Adrenal gland (tissue), 12 donors: ENCODE measurements around the gene NUSAP1. TPM values are rescaled to one million over a fixed set of nuclear protein-coding genes. Genes with fewer than 3 reads are reported as not detected.
"Not testable (repeated sequence)": the region's sequence is repeated elsewhere in the genome, so short reads cannot be mapped to it uniquely, and the experiment has no call there.

ENCODE experiments used
- DNase-seq, 7 donors: peaks; one replicate each; pipeline ENCODE4 v3.0.0-alpha.2; 2019 to 2020
- H3K27ac ChIP-seq, 5 donors: fragments of 200-600 bp; sonication (generic) in 4 of 5; 1 replicate in 3 of 5; 2 replicates in 2 of 5; pipeline versions ENCODE4 v1.5.1 to v1.8.0; 2016 to 2020; ENCODE audit warnings: mild to moderate bottlenecking in 1 of 5
- H3K27me3 ChIP-seq: fragments of 200-600 bp; 2 replicates; pipeline ENCODE4 v1.8.0; 2021
- H3K36me3 ChIP-seq, 2 donors: fragments of 200-600 bp; replicated peaks in 1 of 2; 1 replicate in 1 of 2; 2 replicates in 1 of 2; pipeline versions ENCODE4 v1.5.1 to v1.8.0; 2018 to 2022
- H3K4me1 ChIP-seq, 2 donors: fragments of 200-600 bp; replicated peaks in 1 of 2; 1 replicate in 1 of 2; 2 replicates in 1 of 2; pipeline versions ENCODE4 v1.5.1 to v1.8.0; 2018 to 2021
- H3K4me3 ChIP-seq, 4 donors: fragments of 200-600 bp; sonication (generic) in 3 of 4; one replicate each; pipeline ENCODE4 v1.5.1; 2016 to 2018
- H3K9me3 ChIP-seq, 3 donors: fragments of 200-600 bp; sonication (generic) in 1 of 3; replicated peaks in 1 of 3; 1 replicate in 2 of 3; 2 replicates in 1 of 3; pipeline versions ENCODE4 v1.5.1 to v1.8.0; 2016 to 2021
- POLR2A ChIP-seq, 2 donors: fragments of 450-650 bp; IDR thresholded peaks; one replicate each; pipeline ENCODE4 v1.6.1; 2017; ENCODE audit warnings: antibody characterized with exemption in 2 of 2, mild to moderate bottlenecking in 2 of 2, moderate library complexity in 1 of 2
- WGBS, 4 donors: extraction: QIAGEN DNeasy Blood & Tissue Kit in 2 of 4; methylation state at CpG; one replicate each; pipeline versions ENCODE4 v1.1.5 to v1.1.7; 2013 to 2017; 5-methylcytosine and 5-hydroxymethylcytosine counted together
- intact Hi-C, 2 donors: fragments of 100-400 bp; cut with DNase I; formaldehyde crosslinking; loops; one replicate each; pipeline versions ENCODE4 v1.14.1 to v1.15.0; 2022 to 2023
- polyA plus RNA-seq, 3 donors: library from polyadenylated mRNA; stranded (reverse); fragments of 200-250 nt in 2 of 3; fragments of 350-450 nt in 1 of 3; fragmentation: Illumina TruSeq in 1 of 3; extraction: RNeasy Lipid Tissue Mini Kit (QIAGEN cat#74804) in 1 of 3; gene quantifications; one replicate each; pipeline ENCODE4 v1.2.3, GENCODE V29; 2013 to 2014
- total RNA-seq, 9 donors: library from RNA; depleted of rRNA in 4 of 9; stranded (reverse); fragments of >200 nt in 4 of 9; fragments of 120-200 nt in 1 of 9; fragmentation: NEBNext Ultra II Directional in 1 of 9; extraction: Animal tissue kit (Norgen Biotek cat#: 25700) in 1 of 9; gene quantifications; one replicate each; pipeline versions ENCODE4 v1.1.0 to v1.2.4, GENCODE V29; 2013 to 2023
- TF ChIP-seq, protein P1 (sequence below), 6 experiments: fragments of 450-650 bp in 4 of 6; fragments of 200-600 bp in 2 of 6; sonication (generic) in 1 of 6; IDR thresholded peaks; 1 replicate in 5 of 6; 2 replicates in 1 of 6; pipeline versions ENCODE4 v1.5.1 to v1.8.0; 2016 to 2021; ENCODE audit warnings: antibody characterized with exemption in 6 of 6, mild to moderate bottlenecking in 2 of 6, moderate library complexity in 1 of 6
- donor health status: healthy with polysubstance abuse.
- donor health status: Bipolar disorder and iron deficiency.
- donor health status: DM: yes; HTN: yes; CAD: no.
- donor health status: DM: no; HTN: no; CAD: no.
- donor health status: DM: no; HTN: no; CAD: no.
- donor health status: DM: yes; HTN: yes; CAD: no.

Gene NUSAP1
- total and polyA plus RNA-seq, 12 donors = 6.5 to 74.3 (median 22.4) TPM

DNA sequence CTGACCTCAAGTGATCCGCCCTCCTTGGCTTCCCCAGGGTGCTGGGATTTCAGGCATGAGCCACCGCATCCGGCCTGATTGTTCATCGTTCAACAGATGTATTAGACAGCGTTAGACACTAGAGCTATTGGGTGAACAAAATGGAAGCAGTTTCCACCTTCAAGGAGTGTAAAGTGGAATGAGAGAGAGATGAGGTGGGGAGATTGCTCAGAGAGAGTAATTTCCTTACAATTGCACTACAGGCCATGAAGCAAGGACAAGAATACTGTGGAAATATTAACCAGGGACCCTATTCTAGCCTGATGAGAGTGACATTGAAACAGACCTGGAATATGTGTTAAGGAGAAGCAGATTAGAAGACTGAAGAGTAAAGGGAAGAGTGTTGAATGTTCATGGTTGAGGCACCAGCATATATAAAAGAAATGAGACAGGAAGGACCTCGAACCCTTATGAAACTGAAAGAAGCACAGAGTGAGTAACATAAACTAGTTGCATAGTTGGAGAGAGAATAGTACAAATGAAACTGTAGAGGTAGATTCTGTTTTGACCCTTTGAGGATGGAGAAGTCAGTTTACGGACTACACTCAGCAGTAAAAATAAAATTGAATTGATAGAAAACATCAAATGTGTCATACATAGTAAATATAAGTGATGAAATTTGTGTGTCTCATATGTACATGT, 91.4 kb downstream of the NUSAP1 start:
- Histone ChIP-seq H3K4me1 (peaks cover 3 to 23% of the 10 kb centered on the region in 2 donors), H3K27me3 (no peaks in the 10 kb centered on the region), H3K27ac (no peak overlapping the region), H3K9me3 (no peaks in the 10 kb centered on the region), H3K4me3 (no peak overlapping the region), H3K36me3 (no peaks in the 10 kb centered on the region)
- 90 to 95% (median 92%) methylated on average over 7 of the region's 7 CpGs for WGBS, 4 donors
- DNase-seq = no peak
- TF ChIP-seq, protein P1, sequence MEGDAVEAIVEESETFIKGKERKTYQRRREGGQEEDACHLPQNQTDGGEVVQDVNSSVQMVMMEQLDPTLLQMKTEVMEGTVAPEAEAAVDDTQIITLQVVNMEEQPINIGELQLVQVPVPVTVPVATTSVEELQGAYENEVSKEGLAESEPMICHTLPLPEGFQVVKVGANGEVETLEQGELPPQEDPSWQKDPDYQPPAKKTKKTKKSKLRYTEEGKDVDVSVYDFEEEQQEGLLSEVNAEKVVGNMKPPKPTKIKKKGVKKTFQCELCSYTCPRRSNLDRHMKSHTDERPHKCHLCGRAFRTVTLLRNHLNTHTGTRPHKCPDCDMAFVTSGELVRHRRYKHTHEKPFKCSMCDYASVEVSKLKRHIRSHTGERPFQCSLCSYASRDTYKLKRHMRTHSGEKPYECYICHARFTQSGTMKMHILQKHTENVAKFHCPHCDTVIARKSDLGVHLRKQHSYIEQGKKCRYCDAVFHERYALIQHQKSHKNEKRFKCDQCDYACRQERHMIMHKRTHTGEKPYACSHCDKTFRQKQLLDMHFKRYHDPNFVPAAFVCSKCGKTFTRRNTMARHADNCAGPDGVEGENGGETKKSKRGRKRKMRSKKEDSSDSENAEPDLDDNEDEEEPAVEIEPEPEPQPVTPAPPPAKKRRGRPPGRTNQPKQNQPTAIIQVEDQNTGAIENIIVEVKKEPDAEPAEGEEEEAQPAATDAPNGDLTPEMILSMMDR (IDR thresholded peaks at IDR 0.05) = no peak
- no peak for TF ChIP-seq POLR2A (IDR thresholded peaks at IDR 0.05)
- intact Hi-C loops = no loop called here

DNA sequence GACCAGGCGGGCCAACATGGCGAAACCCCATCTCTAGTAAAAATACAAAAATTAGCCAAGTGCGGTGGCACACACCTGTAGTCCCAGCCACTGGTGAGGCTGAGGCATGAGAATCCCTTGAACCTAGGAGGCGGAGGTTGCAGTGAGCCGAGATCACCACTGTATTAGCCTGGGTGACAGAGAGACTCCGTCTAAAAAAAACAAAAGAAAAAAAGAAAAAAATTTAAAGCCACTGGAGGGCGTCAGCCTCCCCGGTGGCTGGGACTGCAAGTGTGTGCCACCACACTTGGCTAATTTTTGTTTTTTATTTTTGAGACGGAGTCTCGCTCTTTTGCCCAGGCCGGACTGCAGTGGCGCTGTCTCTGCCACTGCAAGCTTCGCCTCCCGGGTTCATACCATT, 92.1 kb downstream of the NUSAP1 start:
- intact Hi-C loops = no loop called here
- TF ChIP-seq POLR2A (IDR thresholded peaks at IDR 0.05) = no peak
- 93 to 99% (median 98%) methylated on average over 14 of the region's 14 CpGs for WGBS, 4 donors
- no peak overlapping the region for H3K27ac ChIP-seq
- H3K9me3 ChIP-seq = no peaks in the 10 kb centered on the region
- H3K4me3 ChIP-seq = no peak overlapping the region
- DNase-seq = no peak
- H3K4me1 ChIP-seq = peaks cover 10 to 24% of the 10 kb centered on the region in 2 donors
- H3K36me3 ChIP-seq = no peaks in the 10 kb centered on the region
- H3K27me3 ChIP-seq = no peaks in the 10 kb centered on the region

DNA sequence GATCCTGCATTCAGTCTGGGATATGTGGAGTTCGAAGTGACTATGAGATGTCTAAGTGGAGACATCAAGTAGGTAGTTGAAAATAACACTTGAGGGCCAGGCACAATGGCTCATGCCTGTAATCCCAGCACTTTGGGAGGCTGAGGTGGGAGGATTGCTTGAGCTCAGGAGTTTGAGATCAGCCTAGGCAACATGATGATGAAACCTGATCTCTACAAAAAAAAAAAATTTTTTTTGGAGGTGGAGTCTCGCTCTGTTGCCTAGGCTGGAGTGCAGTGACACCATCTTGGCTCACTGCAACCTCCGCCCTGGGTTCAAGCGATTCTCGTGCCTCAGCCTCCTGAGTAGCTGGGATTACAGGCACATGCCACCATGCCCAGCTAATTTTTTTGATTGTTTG, 93.2 kb downstream of the NUSAP1 start:
- WGBS, 4 donors = 88 to 97% (median 91%) methylated on average over 5 of the region's 5 CpGs
- intact Hi-C loops, H3K27me3 ChIP-seq, H3K9me3 ChIP-seq, H3K4me3 ChIP-seq, H3K36me3 ChIP-seq, DNase-seq, H3K27ac ChIP-seq: not testable (repeated sequence)
- H3K4me1 ChIP-seq = peaks cover 12 to 23% of the 10 kb centered on the region in 2 donors

DNA sequence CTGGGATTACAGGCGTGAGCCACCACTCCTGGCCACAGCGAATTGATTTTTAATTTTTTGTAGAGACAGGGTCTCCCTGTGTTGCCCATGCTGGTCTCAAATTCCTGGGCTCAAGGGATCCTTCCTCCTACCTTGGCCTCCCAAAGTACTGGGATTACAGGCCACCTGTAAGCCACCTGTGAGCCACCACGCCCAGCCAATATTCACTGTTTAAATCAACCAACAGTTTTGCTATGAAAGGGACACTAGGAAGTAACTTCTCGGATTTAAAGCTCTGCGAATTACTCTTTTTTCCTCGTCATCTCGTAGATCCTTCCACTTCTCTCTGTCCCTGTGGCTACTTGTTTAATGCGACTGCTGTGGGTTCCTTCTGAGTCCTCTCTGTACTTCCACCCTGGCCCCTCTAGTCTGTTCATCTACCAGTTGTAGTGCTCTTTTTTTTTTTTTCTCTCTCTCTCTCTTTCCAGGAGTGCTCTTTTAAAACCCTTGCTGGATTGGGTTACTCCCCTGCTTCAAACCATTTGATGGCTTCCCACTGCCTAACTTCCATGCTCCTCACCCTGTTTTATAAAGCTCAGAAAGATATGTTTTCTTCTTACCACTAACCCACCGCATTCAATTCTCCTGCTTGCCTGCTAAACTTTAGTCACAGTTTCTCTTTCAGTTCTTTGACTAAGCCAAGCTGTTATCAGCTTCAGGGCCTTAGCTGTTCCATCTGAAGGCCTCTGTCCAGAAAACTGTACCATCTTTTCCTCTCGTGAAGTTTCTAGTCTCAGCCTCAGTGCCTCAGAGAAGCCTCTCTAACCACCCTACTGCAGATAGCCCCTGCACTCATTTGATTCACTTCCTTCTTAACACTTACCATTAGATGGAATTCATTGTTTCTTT, 96.6 kb downstream of the NUSAP1 start:
- intact Hi-C loops = no loop called here
- peak in 3 of 7 donors; percentile 25 to 45 (median 38) for DNase-seq
- Histone ChIP-seq H3K27ac (peak overlapping the region; percentile 63 to 75 (median 69)), H3K9me3 (no peaks in the 10 kb centered on the region), H3K36me3 (no peaks in the 10 kb centered on the region), H3K27me3 (no peaks in the 10 kb centered on the region), H3K4me3 (no peak overlapping the region), H3K4me1 (peaks cover 12 to 23% of the 10 kb centered on the region in 2 donors)
- TF ChIP-seq, protein P1 (IDR thresholded peaks at IDR 0.05) = no peak
- WGBS, 4 donors = 71 to 79% (median 72%) methylated on average over 10 of the region's 10 CpGs

Other genes starting within 250 kb of the NUSAP1 start
- 10 to 100 TPM; 16.7 to 25.0 (median 17.9) TPM for gene INO80, start 216.6 kb upstream of the NUSAP1 start, total RNA-seq
- 10 to 100 TPM in 1 of 3 donors, 1 to 10 TPM in 2; 5.4 to 20.6 (median 5.9) TPM for gene INO80, start 216.6 kb upstream of the NUSAP1 start, polyA plus RNA-seq
- gene EXD1, start 102.1 kb upstream of the NUSAP1 start, total RNA-seq = under 1 TPM in 1 of 9 donors, not detected in 8; 0.11 TPM
- gene EXD1, start 102.1 kb upstream of the NUSAP1 start, polyA plus RNA-seq = not detected
- gene CHP1, start 101.6 kb upstream of the NUSAP1 start, total RNA-seq = 100 to 1,000 TPM; 106 to 387 (median 174) TPM
- 100 to 1,000 TPM in 1 of 3 donors, 10 to 100 TPM in 2; 39.7 to 162 (median 40.5) TPM for gene CHP1, start 101.6 kb upstream of the NUSAP1 start, polyA plus RNA-seq
- gene OIP5, start 290 bp upstream of the NUSAP1 start, total RNA-seq = 1 to 10 TPM in 8 of 9 donors, under 1 TPM in 1; 0.28 to 8.2 (median 2.8) TPM
- 1 to 10 TPM in 2 of 3 donors, under 1 TPM in 1; 0.57 to 1.9 (median 1.1) TPM for gene OIP5, start 290 bp upstream of the NUSAP1 start, polyA plus RNA-seq
- 10 to 100 TPM; 24.4 to 72.4 (median 44.4) TPM for gene NDUFAF1, start 69.6 kb downstream of the NUSAP1 start, total RNA-seq
- 10 to 100 TPM; 21.1 to 78.8 (median 41.1) TPM for gene NDUFAF1, start 69.6 kb downstream of the NUSAP1 start, polyA plus RNA-seq
- 10 to 100 TPM; 24.0 to 53.7 (median 36.0) TPM for gene RTF1, start 84.2 kb downstream of the NUSAP1 start, total RNA-seq
- 10 to 100 TPM; 40.1 to 49.5 (median 40.2) TPM for gene RTF1, start 84.2 kb downstream of the NUSAP1 start, polyA plus RNA-seq
- gene ITPKA, start 161.0 kb downstream of the NUSAP1 start, total RNA-seq = 10 to 100 TPM in 8 of 9 donors, 1 to 10 TPM in 1; 3.9 to 33.0 (median 13.5) TPM
- 10 to 100 TPM in 2 of 3 donors, under 1 TPM in 1; 0.73 to 20.4 (median 17.1) TPM for gene ITPKA, start 161.0 kb downstream of the NUSAP1 start, polyA plus RNA-seq
- 1 to 10 TPM in 3 of 9 donors, under 1 TPM in 6; 0.12 to 2.3 (median 0.64) TPM for gene LTK, start 180.9 kb downstream of the NUSAP1 start, total RNA-seq
- 1 to 10 TPM in 2 of 3 donors, under 1 TPM in 1; 0.13 to 1.3 (median 1.2) TPM for gene LTK, start 180.9 kb downstream of the NUSAP1 start, polyA plus RNA-seq
- gene RPAP1, start 211.4 kb downstream of the NUSAP1 start, total RNA-seq = 10 to 100 TPM; 13.9 to 44.5 (median 31.6) TPM
- 10 to 100 TPM; 13.0 to 25.3 (median 15.6) TPM for gene RPAP1, start 211.4 kb downstream of the NUSAP1 start, polyA plus RNA-seq
- gene TYRO3, start 226.3 kb downstream of the NUSAP1 start, total RNA-seq = 10 to 100 TPM in 7 of 9 donors, 1 to 10 TPM in 2; 9.0 to 44.6 (median 18.1) TPM
- 10 to 100 TPM in 2 of 3 donors, 1 to 10 TPM in 1; 8.8 to 19.0 (median 12.3) TPM for gene TYRO3, start 226.3 kb downstream of the NUSAP1 start, polyA plus RNA-seq